H1 (cell line): Measurements from ENCODE around the gene FDXACB1. TPM values are rescaled to one million over a fixed set of nuclear protein-coding genes. Genes with fewer than 3 reads are reported as not detected.

Source experiments
- ATF2 ChIP-seq: IDR thresholded peaks from 2 replicates; pipeline ENCODE4 v1.6.1; 2012; ENCODE audit warnings: low read length, inconsistent platforms
- CHD7 ChIP-seq: fragments of 300-600 bp; sonication (generic); IDR thresholded peaks from 2 replicates; pipeline ENCODE4 v1.7.1; 2012; ENCODE audit warnings: low read length, moderate library complexity, mild to moderate bottlenecking, inconsistent platforms; ENCODE audit not compliant: insufficient replicate concordance
- FOSL1 ChIP-seq: IDR thresholded peaks from 2 replicates; pipeline ENCODE4 v1.6.1; 2011; ENCODE audit warnings: mild to moderate bottlenecking, low read depth, low read length, moderate library complexity; ENCODE audit not compliant: insufficient read depth
- GABPA ChIP-seq: IDR thresholded peaks from 2 replicates; pipeline ENCODE4 v1.6.1; 2011; ENCODE audit warnings: mild to moderate bottlenecking, low read length, moderate library complexity, borderline replicate concordance; ENCODE audit not compliant: insufficient read depth
- POU5F1 ChIP-seq: IDR thresholded peaks from 2 replicates; pipeline ENCODE4 v1.6.1; 2011; ENCODE audit warnings: low read depth, mild to moderate bottlenecking, low read length, moderate library complexity
- polyA plus RNA-seq, 7 experiments: library from polyadenylated mRNA; depleted of rRNA in 3 of 7; stranded (reverse) in 5 of 7; unstranded in 2 of 7; fragments of >200 nt in 5 of 7; fragments of 200-250 nt in 2 of 7; gene quantifications; 1 replicate in 5 of 7; 2 replicates in 1 of 7; 4 replicates in 1 of 7; pipeline versions ENCODE4 v1.2.1 to v1.2.3, GENCODE V29; 2011 to 2013; ENCODE audit warnings: missing spikeins in 2 of 7, mixed read lengths in 2 of 7
- total RNA-seq: library from RNA; stranded (reverse); fragmentation: NEBNext Ultra II Directional; extraction: Animal tissue kit (Norgen Biotek cat#: 25700); gene quantifications from 2 replicates; pipeline ENCODE4 v1.2.1, GENCODE V29; 2021

FDXACB1 gene
- total and polyA plus RNA-seq, 2 of the 8 experiments (the other 6 are each of a cell fraction or from before 2014, with no cell fraction given), result 1.4 to 2.3 TPM

- no peak for TF ChIP-seq CHD7
- no peak for TF ChIP-seq GABPA
- TF ChIP-seq ATF2, result no peak
- TF ChIP-seq FOSL1, result no peak
- TF ChIP-seq POU5F1, result no peak
- TF ChIP-seq, all 59 proteins: peak for 0
Observed at GRCh38 chr11:111917788-111918187, 38.8 kb upstream of the FDXACB1 start (continued).
